CD4-positive, alpha-beta T cell (primary cell): Measurements from ENCODE around the gene TXNRD2. TPM values are rescaled to one million over a fixed set of nuclear protein-coding genes. Genes with fewer than 3 reads are reported as not detected.

Source experiments
- ATAC-seq: fragments of 200-7000 bp; cut with Tn5 transposase; one replicate; pipeline ENCODE4 v1.10.0; 2022; ENCODE audit warnings: mild to moderate bottlenecking; ENCODE audit not compliant: poor library complexity
- CTCF ChIA-PET: fragments of 350-600 bp; sonication (Branson Sonifier 250); formaldehyde crosslinking; loops from one replicate; lab custom pipeline; 2021; ENCODE audit warnings: antibody characterized with exemption, inconsistent platforms; lab: Charles Lee
- POLR2A ChIA-PET: fragments of 350-600 bp; sonication (Branson Sonifier 250); formaldehyde crosslinking; loops from one replicate; lab custom pipeline; 2021; ENCODE audit warnings: antibody characterized with exemption, inconsistent platforms; lab: Charles Lee
- DNase-seq, 14 experiments: peaks; one replicate each; pipeline ENCODE4 v3.0.0-alpha.2; 2013 to 2020; ENCODE audit warnings: mixed read lengths in 2 of 14
- H3K27ac ChIP-seq, 2 donors: one replicate each; pipeline versions ENCODE4 v1.5.1 to v1.7.0; 2013; ENCODE audit warnings: low read length in 2 of 2, low read depth in 1 of 2, mild to moderate bottlenecking in 1 of 2
- H3K27me3 ChIP-seq, 2 experiments: 1 replicate in 1 of 2; 2 replicates in 1 of 2; pipeline versions ENCODE4 v1.6.1 to v1.7.0; 2013; ENCODE audit warnings: low read length in 2 of 2, control low read depth in 1 of 2, mild to moderate bottlenecking in 1 of 2, moderate library complexity in 1 of 2; ENCODE audit not compliant: insufficient read depth in 2 of 2, control insufficient read depth in 1 of 2
- H3K36me3 ChIP-seq: one replicate; pipeline ENCODE4 v1.6.1; 2013; ENCODE audit warnings: low read length, control low read depth; ENCODE audit not compliant: insufficient read depth
- H3K4me1 ChIP-seq: one replicate; pipeline ENCODE4 v1.6.1; 2013; ENCODE audit warnings: low read length, control low read depth; ENCODE audit not compliant: insufficient read depth
- H3K4me3 ChIP-seq: one replicate; pipeline ENCODE4 v1.5.1; 2013; ENCODE audit warnings: mild to moderate bottlenecking, low read length, moderate library complexity
- H3K9me3 ChIP-seq, 2 experiments: 1 replicate in 1 of 2; 2 replicates in 1 of 2; pipeline versions ENCODE4 v1.6.1 to v1.7.0; 2013; ENCODE audit warnings: low read length in 2 of 2, mild to moderate bottlenecking in 2 of 2, control low read depth in 1 of 2, moderate library complexity in 1 of 2; ENCODE audit not compliant: control insufficient read depth in 1 of 2, insufficient read depth in 1 of 2
- H3K27ac Mint-ChIP-seq: one replicate; pipeline ENCODE4 v1.8.0; 2020; ENCODE audit warnings: mixed read lengths
- H3K27me3 Mint-ChIP-seq: one replicate; pipeline ENCODE4 v1.8.0; 2021; ENCODE audit warnings: mixed read lengths
- H3K36me3 Mint-ChIP-seq: one replicate; pipeline ENCODE4 v1.8.0; 2021; ENCODE audit warnings: low read depth, mixed read lengths
- H3K4me1 Mint-ChIP-seq: one replicate; pipeline ENCODE4 v1.8.0; 2021; ENCODE audit warnings: low read depth, mixed read lengths
- H3K4me3 Mint-ChIP-seq: one replicate; pipeline ENCODE4 v1.8.0; 2020; ENCODE audit warnings: mild to moderate bottlenecking, mixed read lengths
- H3K9me3 Mint-ChIP-seq: one replicate; pipeline ENCODE4 v1.8.0; 2020; ENCODE audit warnings: mixed read lengths
- intact Hi-C, 2 experiments: fragments of 100-400 bp; cut with DNase I in 1 of 2; cut with micrococcal nuclease in 1 of 2; formaldehyde crosslinking; loops; one replicate each; pipeline versions ENCODE4 v1.15.1 to v1.9.0; 2023 to 2025; cut with DNase I, micrococcal nuclease
- total RNA-seq, 174 experiments: library from RNA in 2 of 174; stranded (reverse) in 2 of 174; gene quantifications; one replicate each; pipeline ENCODE4 v1.2.3 and lab custom pipeline; 2021 to 2026
- TF ChIP-seq, protein P1 (sequence below): fragments of 200-600 bp; IDR thresholded peaks from one replicate; pipeline ENCODE4 v1.8.0; 2022; ENCODE audit warnings: antibody characterized with exemption, mild to moderate bottlenecking

Gene TXNRD2
- total RNA-seq, 2 experiments from 2014 or later = 18.6 to 19.5 TPM

DNA sequence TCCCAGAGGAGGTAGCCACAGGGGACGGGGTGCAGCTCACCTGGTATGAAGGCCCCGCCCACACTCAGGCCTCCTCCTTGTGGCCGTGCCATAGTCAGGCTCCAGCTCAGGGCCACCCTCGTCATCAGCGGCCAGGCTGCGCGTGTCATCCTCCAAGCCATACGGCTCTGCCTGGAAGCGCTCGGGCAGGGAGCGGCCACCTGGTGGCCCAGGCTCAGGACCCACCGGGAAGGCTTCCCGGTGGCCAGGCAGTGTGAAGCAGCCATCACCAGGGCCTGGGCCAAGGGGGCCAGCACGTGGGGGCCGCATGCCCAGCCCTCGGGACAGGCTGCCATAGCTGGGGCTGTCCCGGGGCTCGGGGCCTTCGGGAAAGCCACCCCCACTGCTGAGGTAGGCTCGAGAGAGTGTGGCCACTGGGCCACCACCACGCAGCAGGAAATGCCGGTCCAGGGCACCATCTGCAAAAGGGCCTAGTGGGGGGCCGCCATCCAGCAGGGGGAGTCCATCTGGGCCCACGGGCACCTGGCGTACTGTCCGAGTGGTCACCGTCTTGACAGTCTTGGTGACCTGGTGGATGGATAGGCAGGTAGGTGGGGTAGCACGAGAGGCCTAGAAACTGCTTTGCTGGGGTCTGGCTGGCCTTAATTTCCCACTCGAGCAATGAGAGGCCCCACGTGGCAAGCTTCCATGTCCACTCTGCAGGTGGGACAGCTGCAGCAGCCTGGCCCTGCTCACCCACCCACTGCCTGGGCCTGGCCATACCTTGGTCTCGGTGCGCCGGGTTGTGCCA, 39.7 kb upstream of the TXNRD2 start:
- no peaks in the 10 kb centered on the region for H3K27me3 Mint-ChIP-seq
- H3K4me1 Mint-ChIP-seq = no peaks in the 10 kb centered on the region
- Histone ChIP-seq H3K9me3 (no peaks in the 10 kb centered on the region), H3K4me3 (no peak overlapping the region), H3K4me1 (peaks cover 5% of the 10 kb centered on the region), H3K36me3 (no peaks in the 10 kb centered on the region), H3K27ac (no peak overlapping the region), H3K27me3 (peaks cover 0 to 2% of the 10 kb centered on the region in 2 experiments)
- POLR2A ChIA-PET = interaction anchor here (0.5 kb wide), 1 partner anchor 69 kb away, joined by 3 read pairs; no protein-coding TSS in a partner anchor
- H3K9me3 Mint-ChIP-seq = no peaks in the 10 kb centered on the region
- no peak overlapping the region for H3K27ac Mint-ChIP-seq
- intact Hi-C loops = no loop called here
- no peak overlapping the region for H3K4me3 Mint-ChIP-seq
- TF ChIP-seq, protein P1, sequence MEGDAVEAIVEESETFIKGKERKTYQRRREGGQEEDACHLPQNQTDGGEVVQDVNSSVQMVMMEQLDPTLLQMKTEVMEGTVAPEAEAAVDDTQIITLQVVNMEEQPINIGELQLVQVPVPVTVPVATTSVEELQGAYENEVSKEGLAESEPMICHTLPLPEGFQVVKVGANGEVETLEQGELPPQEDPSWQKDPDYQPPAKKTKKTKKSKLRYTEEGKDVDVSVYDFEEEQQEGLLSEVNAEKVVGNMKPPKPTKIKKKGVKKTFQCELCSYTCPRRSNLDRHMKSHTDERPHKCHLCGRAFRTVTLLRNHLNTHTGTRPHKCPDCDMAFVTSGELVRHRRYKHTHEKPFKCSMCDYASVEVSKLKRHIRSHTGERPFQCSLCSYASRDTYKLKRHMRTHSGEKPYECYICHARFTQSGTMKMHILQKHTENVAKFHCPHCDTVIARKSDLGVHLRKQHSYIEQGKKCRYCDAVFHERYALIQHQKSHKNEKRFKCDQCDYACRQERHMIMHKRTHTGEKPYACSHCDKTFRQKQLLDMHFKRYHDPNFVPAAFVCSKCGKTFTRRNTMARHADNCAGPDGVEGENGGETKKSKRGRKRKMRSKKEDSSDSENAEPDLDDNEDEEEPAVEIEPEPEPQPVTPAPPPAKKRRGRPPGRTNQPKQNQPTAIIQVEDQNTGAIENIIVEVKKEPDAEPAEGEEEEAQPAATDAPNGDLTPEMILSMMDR = no peak
- DNase-seq = no peak
- no peak for ATAC-seq
- CTCF ChIA-PET = no interaction called here
- H3K36me3 Mint-ChIP-seq = no peaks in the 10 kb centered on the region

DNA sequence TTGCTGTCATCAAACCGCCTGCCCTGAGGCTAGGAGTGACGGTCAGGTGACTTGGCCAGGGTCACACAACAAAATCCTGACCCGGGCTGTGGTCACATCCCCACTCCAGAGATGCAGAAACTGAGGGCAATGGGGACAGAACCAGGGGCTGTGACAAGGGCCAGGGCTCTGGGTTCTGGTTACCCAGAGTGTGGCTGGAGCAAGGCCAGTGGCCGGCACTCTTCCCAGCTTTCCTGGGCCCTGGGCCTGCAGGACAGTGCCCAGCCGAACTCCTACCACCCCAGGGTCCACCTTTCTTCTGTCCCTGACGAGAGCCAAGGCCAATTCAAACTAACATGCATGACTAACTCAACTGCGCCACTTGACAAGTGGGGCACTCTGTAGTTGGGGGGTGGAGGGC, 39.1 kb upstream of the TXNRD2 start:
- CTCF ChIA-PET = no interaction called here
- POLR2A ChIA-PET = no interaction called here
- Histone ChIP-seq H3K4me1 (no peaks in the 10 kb centered on the region), H3K27ac (no peak overlapping the region), H3K27me3 (peaks cover 0 to 2% of the 10 kb centered on the region in 2 experiments), H3K36me3 (no peaks in the 10 kb centered on the region), H3K9me3 (no peaks in the 10 kb centered on the region), H3K4me3 (no peak overlapping the region)
- ATAC-seq (no peak), DNase-seq (no peak)
- intact Hi-C loops = no loop called here
- no peak overlapping the region for H3K27ac Mint-ChIP-seq
- H3K4me1 Mint-ChIP-seq = no peaks in the 10 kb centered on the region
- TF ChIP-seq, protein P1 = no peak
- H3K9me3 Mint-ChIP-seq = no peaks in the 10 kb centered on the region
- H3K36me3 Mint-ChIP-seq = no peaks in the 10 kb centered on the region
- no peaks in the 10 kb centered on the region for H3K27me3 Mint-ChIP-seq
- no peak overlapping the region for H3K4me3 Mint-ChIP-seq

GRCh38 chr22:19979712-19980493, 38.3 kb upstream of the TXNRD2 start:
- H3K27me3 Mint-ChIP-seq = no peaks in the 10 kb centered on the region

More at GRCh38 chr22:19979712-19980493, 38.3 kb upstream of the TXNRD2 start:
- Mint-ChIP-seq H3K4me1 (peaks cover 3% of the 10 kb centered on the region), H3K36me3 (no peaks in the 10 kb centered on the region), H3K9me3 (no peaks in the 10 kb centered on the region), H3K27ac (no peak overlapping the region), H3K4me3 (no peak overlapping the region)
- H3K4me3 ChIP-seq = no peak overlapping the region
- ATAC-seq (no peak), DNase-seq (no peak)
- intact Hi-C loops = no loop called here
- no peaks in the 10 kb centered on the region for H3K36me3 ChIP-seq
- no peaks in the 10 kb centered on the region for H3K4me1 ChIP-seq
- ChIA-PET CTCF (no interaction called here), POLR2A (no interaction called here)
- no peak overlapping the region for H3K27ac ChIP-seq
- TF ChIP-seq, protein P1 = no peak
- H3K27me3 ChIP-seq = no peaks in the 10 kb centered on the region
- H3K9me3 ChIP-seq = no peaks in the 10 kb centered on the region
